Epidermal melanocyte (primary cell): ENCODE data around the gene KCND2.
A peak's percentile ranks its signal among the peaks of the same experiment; 100 is the strongest.
"Not testable (repeated sequence)": the region's sequence is repeated elsewhere in the genome, so short reads cannot be mapped to it uniquely, and the experiment has no call there.

Experiments
- DNase-seq: peaks from one replicate; pipeline ENCODE4 v3.0.0; 2011; ENCODE audit warnings: low spot score; ENCODE audit not compliant: insufficient read length

The KCND2 gene

DNA sequence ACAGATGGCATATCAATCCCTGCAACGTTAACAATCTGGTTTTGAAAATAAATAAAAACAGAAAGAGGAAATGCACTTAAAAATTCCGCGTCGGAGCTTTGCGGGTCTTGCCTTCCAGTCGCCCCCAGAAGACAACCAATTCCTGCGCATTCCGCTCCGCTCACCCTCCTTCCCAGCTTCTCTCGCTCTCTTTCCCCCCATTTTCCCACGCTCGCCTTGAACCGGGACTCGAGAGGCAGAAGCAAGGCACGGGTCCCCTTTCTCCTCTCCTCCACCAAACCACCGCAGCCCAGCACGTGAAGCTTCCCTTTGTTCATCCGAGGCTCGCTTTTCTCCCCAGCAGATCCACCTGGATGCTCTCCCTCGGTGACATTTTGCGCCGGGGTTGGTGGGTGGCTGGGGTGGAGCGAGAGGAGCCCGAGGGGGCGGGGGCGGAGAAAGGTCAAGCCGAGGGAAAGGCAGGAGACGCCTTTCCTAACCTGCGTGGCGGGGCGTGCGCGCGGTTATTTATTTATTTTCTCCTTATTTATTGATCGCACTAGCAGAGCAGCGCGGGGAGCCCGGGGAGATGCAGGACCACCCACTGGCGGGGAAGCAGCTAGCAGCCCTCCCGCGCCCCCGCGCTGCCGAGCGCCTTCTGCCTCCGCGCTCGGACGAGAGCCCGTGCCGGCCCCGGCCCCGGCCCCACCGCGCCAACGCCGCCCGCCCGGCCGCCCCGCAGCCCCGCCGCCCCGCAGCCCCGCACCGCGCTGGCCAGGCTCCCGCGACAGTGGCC lies at the start of gene KCND2:
TSS of gene KCND2 (plus strand) at position 475 of the 775 bp plus-strand sequence.
- DNase-seq: no peak

DNA sequence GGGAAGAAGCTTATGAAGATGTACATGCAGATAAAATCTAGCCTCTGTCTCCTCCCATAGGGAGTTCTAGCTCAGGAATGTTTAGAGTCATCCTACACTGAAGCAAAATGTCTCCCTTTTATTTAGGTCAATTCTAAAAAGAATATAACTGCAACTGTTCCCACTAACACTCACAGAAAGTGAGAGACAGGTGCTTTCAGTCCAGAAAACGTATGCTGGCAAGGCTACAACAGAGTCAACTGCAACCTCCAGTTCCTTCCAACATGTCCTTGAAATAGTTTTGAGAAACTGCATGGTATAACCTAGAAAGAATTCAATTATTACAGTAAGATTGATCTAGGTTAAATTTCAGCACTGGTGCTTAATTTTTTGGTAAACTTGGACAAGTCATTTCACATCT lies 46.8 kb upstream of the KCND2 start:
- no peak for DNase-seq

DNA sequence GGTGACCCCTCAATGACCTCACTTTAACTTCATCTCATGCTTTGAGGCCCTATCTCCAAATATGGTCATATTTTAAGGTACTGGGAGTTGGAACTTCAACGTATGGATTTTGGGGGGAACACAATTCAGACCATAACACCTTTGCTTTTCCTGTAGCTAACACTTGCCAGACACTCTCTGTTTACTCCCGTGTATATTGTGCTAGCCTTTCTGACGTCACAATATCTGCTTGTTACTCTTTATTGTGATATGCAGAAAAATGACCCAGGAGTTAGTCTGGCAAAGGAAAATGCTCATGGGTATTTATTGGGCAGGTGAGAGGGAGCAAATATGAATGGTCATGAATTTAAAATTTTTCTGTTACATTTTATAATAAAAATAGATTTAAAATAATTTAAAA lies 45.7 kb upstream of the KCND2 start:
- no peak for DNase-seq

DNA sequence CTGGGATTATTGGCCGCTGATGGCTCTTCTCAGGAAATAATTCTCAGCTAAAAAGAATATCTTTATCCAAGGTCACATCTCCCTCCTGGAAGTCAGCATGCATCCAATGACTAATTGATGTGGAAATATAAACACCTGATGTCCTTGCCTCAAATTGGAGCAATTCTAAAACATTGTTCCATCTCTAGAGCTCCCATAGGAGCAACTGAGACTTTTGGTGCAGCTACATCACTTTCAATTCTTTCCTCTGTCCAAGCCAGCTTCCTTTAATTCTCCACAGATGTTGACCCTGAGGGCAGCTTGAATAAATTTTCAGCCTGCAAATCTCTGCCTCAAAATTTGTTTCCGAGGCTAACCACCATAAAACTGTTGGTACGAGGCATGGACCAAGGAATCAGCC lies 43.9 kb upstream of the KCND2 start:
- DNase-seq: no peak

DNA sequence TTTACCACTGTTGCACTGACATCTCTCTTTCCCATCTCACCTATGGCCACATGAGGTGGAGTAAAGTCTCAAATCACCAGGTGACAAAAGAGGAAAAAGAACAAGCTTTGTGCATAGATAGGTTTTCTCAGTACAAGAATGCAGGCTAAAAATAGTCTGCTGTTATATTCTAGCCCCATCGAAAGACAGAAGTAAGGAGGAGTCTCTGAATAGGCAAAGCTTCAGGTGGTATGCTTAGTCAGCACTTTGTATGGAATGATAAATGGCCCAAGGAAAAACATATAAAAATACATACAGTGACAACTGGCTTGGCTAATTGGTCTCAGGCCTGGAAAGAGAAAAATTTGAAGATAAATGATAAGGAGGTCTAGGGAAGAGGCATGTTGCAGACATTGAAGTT lies 39.6 kb upstream of the KCND2 start:
- no peak for DNase-seq

DNA sequence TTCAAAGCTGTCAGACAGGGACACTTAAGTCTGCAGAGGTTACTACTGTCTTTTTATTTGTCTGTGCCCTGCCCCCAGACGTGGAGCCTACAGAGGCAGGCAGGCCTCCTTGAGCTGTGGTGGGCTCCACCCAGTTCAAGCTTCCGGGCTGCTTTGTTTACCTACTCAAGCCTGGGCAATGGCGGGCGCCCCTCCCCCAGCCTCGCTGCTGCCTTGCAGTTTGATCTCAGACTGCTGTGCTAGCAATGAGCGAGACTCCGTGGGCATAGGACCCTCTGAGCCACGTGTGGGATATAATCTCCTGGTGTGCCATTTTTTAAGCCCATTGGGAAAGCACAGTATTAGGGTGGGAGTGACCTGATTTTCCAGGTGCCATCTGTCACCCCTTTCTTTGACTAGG lies 32.6 kb upstream of the KCND2 start:
- DNase-seq: not testable (repeated sequence)

DNA sequence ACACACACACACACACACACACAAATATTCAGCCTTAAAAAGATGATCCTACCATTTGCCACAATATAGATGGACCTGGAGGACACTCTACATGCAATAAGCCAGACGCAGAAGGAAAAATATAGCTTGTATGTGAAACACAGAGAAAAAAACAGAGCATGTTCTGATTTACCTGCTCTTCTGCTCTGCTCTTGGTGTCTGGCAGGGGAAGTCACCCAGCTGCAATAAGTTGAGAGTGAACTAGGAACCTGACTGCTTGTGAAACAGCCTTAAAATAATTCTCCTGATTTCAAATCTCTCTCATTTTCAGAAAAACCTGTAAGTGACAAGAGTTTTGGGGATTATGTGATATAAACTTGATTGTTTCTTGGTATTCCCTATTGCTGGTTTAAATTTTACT lies 31.0 kb upstream of the KCND2 start:
- no peak for DNase-seq

DNA sequence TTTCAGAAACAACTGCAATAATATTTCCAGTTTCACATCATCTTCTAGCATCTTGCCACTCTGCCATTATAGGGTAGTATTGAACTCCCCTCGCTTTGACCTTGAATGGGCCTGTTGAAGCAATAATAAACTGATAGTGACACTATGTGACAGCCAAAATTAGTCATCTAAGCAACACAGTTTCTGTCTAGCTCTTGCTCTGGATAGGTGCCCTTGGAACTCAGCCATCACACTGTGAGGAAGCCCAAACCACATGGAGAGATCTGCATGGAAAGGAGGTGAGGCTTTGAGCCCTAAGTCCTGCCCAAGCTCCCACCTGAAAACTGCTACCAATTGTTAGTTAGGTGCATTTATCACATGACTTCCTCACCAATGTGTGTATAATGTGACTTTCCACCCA lies 18.1 kb upstream of the KCND2 start:
- no peak for DNase-seq

DNA sequence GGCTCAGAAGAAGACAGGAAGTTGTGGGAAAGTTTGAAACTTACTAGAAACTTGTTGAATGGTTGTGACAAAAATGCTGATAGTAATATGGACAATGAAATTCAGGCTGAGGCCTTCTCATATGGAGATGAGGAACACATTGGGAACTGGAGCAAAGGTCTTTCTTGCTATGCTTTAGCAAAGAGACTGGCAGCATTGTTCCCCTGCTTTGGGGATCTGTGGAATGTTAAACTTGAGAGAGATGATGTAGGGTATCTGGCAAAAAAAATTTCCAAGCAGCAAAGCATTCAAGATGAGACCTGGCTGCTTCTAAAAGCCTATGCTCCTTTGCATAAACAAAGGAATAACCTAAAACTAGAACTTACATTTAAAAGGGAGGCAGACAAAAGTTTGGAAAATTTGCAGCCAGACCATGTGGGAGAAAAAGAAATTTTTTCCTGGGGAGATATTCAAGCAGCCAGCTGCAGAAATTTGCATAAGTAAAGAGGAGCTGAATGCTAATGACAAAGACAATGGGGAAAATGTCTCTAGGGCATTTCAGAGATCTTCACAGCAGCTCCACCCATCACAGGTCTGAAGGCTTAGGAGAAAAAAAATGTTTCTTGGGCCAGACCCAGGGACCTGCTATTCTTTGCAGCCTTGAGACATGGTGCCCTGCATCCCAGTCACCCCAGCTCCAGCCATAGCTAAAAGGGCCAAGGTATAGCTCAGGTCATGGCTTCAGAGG lies 16.5 kb upstream of the KCND2 start:
- no peak for DNase-seq

DNA sequence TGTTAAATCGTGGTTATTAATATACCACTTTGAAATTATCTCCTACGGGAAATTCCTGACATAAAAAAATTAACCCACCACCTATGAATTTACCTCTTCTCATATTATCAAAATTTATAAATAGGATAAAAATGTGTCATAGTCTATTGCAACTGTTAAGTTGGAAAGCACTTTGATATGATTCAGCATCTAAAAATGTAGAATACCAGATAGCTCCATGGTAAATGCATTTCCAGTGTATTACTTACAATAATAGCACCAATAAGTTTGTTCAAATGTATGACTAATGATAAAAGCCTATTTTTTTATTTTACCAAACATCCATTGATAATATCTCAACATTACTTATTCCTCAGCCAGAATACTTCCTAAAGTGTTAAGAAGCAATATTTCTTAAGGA lies 13.6 kb upstream of the KCND2 start:
- no peak for DNase-seq

DNA sequence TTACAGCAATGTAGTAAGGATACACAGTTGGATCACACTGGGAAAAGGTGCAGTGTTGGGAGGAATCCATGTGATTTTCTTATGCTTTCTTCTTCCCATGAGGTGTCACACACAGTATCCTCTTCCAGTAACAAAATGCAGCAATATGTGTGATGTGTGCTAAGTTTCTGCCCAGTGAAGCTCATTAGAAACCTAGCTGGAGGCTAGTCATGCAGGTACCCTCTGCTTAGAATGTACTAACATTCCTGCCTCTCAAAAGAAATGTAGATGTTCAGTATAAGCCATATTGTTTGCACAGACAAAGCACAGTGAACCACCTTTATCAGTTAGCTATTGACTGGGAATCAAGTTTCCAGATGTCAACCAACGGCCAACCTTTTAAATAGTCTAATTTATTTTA lies 12.9 kb upstream of the KCND2 start:
- no peak for DNase-seq

DNA sequence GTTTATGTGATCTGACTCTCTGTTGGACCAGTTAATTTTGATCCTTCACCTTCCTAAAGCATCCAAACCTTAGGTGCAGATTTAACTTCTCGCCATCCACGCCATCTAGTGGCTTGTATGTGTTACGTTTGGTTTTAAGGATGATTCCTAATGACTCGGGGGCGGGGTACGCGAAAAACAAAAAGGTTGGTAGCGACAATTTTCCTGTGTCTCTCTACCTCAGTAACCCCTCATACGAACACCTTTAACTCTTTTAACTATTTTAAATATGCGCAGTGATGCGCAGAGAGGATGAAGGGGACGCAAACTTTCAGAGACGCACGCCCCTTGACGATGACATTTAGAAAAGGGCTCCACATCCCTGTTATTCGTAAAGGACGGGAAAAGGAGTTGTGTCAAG lies 714 bp upstream of the KCND2 start:
- peak; percentile 64 for DNase-seq

DNA sequence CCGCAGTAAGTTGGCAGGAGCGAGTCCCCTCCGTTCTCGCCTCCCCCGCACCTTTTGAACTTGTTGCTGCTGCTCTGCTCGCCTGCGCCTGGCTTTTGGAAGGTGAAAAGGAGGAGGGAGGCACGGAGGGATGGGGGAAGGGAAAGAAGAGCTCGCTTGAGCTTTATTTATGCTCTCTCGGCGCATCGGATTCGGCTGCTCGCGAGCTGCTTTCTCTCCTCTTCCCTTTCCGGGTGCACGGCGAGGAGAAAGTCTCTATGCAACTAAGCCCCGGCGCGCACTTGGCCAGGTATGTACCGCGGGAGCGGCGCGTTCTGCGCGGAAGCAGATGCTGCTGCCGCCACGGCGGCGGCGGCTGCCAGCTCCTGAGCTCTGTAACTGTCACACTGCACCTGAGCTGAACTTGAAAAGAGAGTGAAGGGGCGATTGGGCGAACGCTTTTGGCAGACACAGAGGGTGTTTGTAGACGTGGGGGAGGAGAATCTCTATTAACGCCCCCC lies 551 bp downstream of the KCND2 start:
- DNase-seq: no peak

DNA sequence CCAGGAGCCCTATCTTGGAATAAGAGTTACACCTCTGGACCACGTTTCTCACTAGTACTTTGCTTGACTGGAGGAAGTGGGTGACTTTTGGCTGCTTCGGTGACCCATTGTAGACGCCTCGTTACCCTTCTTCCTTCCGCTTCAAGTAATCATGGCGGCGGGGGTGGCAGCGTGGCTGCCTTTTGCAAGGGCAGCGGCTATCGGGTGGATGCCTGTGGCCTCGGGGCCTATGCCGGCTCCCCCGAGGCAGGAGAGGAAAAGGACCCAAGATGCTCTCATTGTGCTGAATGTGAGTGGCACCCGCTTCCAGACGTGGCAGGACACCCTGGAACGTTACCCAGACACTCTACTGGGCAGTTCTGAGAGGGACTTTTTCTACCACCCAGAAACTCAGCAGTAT lies 1.5 kb downstream of the KCND2 start:
- no peak for DNase-seq

DNA sequence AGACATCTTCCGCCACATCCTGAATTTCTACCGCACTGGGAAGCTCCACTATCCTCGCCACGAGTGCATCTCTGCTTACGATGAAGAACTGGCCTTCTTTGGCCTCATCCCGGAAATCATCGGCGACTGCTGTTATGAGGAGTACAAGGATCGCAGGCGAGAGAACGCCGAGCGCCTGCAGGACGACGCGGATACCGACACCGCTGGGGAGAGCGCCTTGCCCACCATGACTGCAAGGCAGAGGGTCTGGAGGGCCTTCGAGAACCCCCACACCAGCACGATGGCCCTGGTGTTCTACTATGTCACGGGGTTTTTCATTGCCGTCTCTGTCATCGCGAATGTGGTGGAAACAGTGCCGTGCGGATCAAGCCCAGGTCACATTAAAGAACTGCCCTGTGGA lies 1.9 kb downstream of the KCND2 start:
- no peak for DNase-seq

DNA sequence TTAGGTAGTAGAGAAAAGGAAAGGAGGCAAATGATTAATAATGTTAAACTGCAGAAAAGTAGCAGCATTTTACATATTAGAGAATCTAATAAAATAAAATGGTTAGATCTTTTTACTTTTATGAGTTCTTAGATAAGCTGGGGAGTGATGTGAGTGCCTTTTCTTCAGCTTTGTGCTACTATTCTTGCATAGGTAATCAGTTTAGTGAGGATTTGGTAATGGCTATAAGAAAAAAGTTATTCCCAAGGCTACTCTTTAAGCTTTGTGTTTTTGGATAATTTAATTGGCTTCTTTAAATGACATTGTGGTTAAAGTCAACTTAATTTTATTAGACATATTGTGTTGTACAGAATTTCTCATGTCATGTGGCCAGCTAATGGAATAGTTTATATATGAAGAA lies 3.7 kb downstream of the KCND2 start:
- DNase-seq: no peak

DNA sequence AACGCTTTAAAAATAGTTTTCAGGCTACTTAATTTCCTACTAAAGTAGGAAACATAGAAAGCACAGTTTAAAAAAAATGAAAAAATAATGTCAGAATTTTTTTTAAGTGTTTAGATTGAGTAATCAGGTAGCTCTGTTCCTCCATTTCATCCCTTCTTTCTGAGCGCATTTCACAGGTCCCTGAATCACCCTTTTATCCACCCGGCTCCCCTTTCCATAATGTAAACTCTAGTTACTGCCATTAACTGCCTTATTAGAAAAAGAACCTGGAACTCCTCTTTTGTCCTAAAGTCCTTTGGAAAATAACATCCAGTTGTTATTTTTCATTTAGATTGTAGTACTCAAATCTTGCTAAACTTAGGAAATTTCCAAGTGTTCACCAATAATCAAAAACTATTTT lies 5.8 kb downstream of the KCND2 start:
- no peak for DNase-seq

DNA sequence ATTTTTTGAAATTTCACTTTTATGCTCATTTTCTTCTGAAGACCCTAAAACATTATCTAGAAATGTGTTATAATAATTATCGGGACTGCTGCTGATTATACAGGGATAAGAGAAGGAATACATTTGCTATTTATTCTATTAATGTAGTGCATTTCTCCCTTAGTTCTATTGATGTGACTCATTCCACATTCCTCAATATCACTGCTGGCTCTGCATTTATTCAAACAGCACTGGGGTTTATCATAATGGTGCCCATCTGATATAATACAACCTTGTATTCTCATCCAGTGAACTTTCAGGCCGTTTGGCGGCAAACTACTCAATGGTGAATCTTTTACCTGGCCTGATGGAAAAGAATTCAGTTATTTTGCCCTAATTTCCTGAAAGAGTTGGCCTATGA lies 7.8 kb downstream of the KCND2 start:
- no peak for DNase-seq

DNA sequence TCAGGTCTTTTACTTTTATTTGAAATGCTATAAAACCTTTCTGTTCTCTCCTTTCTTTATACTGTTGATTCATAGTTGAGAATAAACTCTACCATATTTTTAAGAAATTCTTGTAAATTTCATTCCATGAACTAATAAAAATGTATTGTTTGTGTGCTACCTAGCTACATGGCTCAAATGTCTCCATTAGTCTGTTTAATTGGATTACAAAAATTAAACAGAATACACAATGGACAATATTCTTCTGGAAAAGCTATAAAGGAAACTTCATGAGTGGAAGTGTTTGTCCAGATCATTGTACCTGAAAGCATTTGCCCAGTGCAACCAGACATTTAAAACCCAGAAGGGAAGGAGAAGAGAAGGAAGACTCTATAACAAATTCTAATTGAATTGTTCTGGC lies 20.1 kb downstream of the KCND2 start:
- no peak for DNase-seq

DNA sequence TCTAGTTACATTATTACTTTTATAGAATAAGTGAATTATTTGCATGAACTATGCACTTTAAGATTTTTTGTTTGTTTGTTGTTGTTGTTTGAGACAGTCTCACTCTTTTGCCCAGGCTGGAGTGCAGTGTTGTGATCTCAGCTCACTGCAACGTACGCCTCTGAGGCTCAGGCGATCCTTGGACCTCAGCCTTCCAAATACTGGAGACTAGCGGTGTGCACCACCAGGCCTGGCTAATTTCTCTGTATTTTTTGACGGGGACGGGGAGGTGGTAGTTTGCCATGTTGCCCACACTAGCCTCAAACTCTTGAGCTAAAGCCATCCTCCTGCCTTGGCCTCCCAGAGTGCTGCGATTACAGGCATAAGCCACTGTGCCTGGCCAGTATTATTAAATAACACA lies 29.2 kb downstream of the KCND2 start:
- no peak for DNase-seq

DNA sequence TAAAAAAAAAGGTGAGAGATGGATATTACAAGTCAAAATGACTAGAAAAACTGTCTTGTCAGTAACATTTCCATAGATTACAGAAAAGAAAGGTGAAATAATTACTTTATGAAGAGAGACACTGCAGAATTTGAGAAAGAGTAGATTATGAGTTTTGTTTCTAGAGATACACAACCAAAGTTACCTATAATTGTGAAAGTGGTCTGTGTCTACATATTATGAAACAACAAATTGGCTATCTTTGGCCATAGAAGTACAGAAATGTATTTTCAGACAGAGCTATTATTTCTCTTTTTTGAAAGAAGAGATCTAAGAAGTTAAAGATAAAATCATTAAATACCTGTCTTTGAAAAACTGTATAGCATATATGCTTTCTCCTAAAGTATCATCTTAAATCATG lies 30.1 kb downstream of the KCND2 start:
- no peak for DNase-seq

DNA sequence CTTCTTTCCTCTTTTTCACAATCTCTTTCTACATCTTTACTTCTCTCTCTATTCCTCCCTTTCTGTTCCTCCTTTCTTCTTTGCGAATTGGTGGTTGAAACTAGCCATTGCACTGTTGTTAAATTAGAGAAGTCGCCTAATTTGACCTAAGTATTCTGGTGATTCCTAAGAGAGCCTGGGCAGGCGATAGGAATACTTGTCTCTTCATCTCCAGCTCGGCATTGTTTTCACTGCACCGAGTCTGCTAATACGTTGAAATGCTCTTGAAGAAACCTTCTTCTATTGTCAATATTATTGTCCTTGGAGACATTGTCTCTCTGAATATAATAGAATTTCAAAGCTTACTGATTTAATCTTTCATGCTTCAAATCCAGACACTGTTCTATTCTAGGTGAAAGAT lies 31.7 kb downstream of the KCND2 start:
- DNase-seq: no peak

DNA sequence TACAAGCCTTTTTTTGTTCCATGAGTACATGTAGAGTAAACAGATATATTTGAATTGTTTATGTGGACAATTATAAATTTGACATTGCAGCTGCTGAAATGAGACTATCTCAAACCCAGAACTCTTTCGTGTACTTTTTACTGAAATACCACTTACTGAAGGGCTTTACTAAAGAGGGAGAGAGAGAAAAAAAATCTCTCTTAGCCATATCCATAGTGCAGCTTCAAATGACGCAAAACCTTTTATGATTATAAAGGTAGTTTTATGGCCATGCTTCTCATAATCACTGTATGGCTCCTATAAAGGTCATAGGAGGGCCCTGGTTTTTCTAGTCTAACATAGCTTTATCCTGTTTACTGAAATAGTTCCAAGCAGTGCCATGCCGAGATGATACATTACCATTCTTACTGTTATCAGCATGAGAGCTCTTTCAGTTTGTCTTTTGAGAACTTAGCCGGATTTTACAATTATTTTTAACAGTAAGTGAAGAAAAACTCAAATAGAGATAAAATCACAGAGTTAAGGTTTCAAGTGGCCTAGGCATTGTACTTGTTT lies 35.1 kb downstream of the KCND2 start:
- DNase-seq: no peak
